OCI-M2 (cell line): ENCODE measurements around the gene SUN5.
"Not testable (repeated sequence)": the region's sequence is repeated elsewhere in the genome, so short reads cannot be mapped to it uniquely, and the experiment has no call there.

ENCODE experiments used
- DNase-seq: peaks from one replicate; lab custom pipeline; 2025; ENCODE audit not compliant: unreplicated experiment; lab: John Stamatoyannopoulos, UW

SUN5 gene, protein sequence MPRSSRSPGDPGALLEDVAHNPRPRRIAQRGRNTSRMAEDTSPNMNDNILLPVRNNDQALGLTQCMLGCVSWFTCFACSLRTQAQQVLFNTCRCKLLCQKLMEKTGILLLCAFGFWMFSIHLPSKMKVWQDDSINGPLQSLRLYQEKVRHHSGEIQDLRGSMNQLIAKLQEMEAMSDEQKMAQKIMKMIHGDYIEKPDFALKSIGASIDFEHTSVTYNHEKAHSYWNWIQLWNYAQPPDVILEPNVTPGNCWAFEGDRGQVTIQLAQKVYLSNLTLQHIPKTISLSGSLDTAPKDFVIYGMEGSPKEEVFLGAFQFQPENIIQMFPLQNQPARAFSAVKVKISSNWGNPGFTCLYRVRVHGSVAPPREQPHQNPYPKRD

GRCh38 chr20:33004141-33004751 lies at the start of gene SUN5:
TSS of gene SUN5 (minus strand) at chr20:33004433. CDS start at chr20:33004340, 93 bp downstream.
- DNase-seq = no peak

DNA sequence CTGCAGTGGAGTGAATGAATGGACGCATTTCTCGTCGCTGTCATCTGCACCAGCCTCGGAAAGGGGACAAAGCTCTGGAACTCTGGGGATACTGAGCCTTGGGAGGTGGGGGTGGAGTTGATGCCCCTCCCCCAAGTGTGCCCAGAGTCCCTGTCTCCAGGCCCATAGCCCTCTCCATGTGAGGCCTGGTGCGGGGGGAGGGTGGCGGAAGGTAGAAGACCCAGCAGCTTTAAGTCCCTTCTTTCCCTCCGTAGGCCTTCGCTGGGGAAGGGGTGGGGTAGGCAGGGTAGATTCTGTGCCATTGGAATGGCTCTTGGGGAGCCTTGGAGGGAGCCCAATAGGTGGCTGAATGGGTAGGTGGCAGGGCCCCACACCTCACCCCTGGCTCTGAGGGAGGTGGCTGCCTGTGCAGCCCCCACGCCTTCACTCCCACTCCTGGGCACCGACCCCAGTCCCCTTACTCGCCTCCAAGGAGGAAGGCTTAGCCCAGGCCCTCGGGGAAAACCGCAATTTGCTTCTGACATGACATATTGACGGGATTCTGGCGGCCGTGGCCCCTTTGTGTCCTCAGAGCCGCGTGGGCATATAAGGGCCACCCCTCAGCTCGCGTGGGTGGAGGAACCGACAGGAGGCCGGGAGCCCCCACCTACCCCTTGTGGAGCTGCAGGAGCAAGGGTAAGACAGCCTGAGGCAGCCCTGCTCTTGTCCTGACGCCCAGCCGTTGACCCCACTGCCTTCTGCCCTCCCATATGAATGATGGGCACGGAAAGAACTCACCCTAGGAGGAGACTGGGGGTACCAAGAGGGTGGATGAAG lies 49.3 kb upstream of the SUN5 start, which contains the start of gene BPIFB3:
TSS of gene BPIFB3 (plus strand) at position 613 of the 816 bp plus-strand sequence. CDS start 1,533 bp downstream, outside the sequence.
- DNase-seq = no peak

DNA sequence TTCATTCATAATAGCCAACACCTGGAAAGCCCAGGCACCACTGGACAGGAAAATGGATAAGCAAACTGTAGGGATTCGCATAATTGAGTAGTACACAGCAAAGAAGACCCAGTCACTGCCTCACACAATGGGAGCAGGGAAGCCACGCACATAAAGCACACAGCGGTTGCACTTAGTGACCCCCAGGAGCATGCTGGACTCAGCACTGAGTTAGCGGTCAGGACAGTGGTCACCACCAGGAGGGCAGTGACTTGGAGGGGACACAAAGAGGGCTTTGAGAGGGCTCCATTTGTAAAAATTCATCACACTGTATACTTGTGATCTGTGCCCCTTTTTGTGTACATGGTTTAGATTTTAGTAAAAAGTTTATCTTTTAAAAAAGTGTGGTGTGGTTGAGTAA lies 47.1 kb upstream of the SUN5 start:
- DNase-seq = no peak

- DNase-seq = no peak
Observed at GRCh38 chr20:33046412-33046811, 42.2 kb upstream of the SUN5 start.

- DNase-seq = not testable (repeated sequence)
Observed at GRCh38 chr20:33045129-33045721, 41.0 kb upstream of the SUN5 start.

DNA sequence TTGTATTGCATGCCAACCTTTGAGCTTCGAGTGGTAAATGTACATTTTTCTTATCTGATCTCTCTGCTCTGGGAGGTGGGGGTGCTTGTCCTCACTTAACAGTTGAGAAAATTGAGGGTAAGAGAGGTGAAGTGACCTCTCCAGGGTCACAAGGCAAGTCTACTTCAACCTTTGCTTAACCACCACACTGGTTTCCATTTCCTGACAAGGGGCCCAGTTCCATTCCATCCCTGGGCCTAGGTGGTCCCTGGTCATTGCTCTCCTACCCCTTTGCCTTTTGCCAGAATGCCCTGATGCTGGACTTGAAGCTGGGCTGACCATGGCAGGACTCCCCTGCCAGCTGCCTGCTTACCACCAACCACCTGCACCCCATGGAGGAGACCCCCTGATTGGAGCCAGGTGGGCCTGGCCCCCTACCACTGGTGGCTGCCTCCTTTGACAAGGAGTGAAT lies 39.5 kb upstream of the SUN5 start:
- no peak for DNase-seq

DNA sequence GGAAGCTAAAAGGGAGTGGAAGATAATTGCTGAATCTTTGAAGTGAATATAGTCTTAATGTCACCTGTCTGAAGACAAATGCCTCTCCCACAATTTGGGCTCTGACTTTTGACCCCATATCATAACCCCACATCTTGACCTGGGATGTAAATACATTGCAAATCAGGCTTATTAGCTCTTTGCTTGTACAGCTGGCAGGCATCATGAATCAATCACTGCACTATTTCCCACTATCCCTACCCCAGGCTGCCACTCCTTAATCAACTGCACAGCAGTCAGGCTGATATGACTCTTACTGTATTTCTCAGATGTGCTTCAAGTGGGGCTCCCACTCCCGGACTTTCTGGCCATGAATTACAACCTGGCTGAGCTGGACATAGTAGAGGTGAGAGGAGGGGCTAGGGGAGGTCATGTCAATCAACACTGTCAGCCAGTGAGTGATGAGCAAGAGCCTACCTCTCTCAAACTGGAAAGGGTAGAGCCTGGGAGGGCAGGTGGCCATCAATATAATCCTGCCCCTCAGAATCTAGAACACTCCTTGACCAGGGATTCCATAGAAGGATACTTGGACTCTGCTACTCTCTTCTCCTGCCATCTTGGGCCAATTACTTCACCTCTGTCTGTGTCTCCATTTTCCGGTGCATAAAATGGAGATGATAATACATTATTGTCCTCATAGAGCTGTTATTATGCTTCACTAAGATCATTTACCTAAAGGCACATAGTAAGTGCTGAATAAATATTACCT lies 38.9 kb upstream of the SUN5 start:
- no peak for DNase-seq

- no peak for DNase-seq
Observed at GRCh38 chr20:33042430-33042829, 38.2 kb upstream of the SUN5 start.

GRCh38 chr20:33038243-33038642 lies 34.0 kb upstream of the SUN5 start:
- no peak for DNase-seq

DNA sequence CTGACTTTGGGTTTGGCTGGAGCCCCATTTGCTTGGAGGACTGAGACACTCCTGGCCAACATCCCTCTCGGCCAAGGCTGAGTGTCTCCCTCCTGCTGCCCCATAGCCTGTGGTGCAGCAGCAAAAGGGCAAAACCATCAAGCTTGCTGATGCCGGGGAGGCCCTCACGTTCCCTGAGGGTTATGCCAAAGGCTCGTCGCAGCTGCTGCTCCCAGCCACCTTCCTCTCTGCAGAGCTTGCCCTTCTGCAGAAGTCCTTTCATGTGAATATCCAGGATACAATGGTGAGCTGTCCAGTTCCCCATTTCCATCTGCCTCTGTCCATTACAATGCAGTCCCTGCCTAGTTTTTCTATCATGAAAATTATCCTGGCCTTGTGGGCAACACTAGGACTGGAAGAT lies 33.2 kb upstream of the SUN5 start:
- DNase-seq = no peak

DNA sequence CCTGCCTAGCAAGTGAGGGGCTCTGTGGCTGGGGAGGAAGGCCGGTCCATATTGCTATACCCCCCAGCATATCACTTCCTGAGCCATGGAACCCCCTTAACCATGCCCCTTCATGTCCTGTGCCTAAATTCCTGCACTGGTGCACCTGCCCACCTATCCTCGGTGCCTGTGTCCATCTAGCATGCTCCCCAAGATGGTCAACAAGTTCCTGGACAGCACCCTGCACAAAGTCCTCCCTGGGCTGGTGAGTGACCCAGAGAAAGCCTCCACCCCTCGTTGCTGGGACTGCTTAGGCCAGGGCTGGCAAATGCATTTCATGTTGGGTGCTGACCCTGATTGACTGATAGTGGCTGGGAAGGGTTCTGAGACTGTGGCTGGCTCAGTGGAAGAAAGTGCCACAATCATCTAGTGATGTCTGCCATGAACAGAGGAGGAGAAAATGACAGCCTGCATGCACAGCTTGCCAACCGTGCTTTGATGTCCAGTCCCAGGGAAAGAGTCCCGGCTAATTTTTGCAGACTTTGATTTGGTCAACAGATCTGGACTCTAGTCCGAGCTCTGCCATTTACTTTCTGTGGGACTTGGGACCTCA lies 30.8 kb upstream of the SUN5 start:
- DNase-seq = no peak

DNA sequence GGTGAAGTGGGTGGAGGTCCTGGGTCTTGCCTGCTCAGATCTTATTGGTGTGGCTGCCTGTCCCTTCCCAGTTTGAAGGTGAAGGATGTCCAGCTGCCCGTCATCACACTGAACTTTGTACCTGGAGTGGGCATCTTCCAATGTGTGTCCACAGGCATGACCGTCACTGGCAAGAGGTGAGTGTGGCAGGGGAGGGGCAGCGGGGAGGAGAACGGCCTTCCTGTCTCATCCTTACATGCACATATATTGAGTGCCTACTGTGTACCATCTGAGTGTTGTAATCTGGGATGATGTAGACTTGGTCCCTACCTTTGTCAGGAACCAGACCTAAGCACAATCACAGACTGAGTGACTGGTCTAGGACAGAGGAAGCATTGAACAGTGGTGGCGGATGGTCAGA lies 29.9 kb upstream of the SUN5 start:
- DNase-seq = no peak

- DNase-seq = no peak
Observed at GRCh38 chr20:33033381-33033780, 29.1 kb upstream of the SUN5 start.

DNA sequence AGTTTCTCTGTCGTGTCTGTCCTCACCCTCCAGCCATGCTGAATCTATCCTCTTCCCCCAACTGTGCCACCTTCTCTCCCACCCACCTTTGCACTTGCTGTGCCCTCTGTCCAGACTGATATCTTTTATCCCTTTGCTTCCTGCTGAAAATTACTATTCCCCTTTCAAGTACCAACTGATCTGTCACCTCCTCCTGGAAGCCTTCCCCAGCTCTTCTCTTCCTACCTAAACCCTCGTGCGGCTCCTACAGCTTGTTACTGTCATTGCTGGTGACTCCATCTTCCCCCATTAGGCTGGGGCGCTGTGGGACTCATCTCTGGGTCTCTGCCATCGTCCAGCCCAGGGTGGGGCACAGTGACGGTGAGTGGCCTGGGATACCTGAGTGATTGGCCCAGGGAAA lies 28.3 kb upstream of the SUN5 start:
- DNase-seq = no peak

GRCh38 chr20:33031531-33031930 lies 27.3 kb upstream of the SUN5 start, which contains the start of gene BPIFB6:
TSS of gene BPIFB6 (plus strand) at chr20:33031648. CDS start at chr20:33031648, 0 bp downstream.
- no peak for DNase-seq

DNA sequence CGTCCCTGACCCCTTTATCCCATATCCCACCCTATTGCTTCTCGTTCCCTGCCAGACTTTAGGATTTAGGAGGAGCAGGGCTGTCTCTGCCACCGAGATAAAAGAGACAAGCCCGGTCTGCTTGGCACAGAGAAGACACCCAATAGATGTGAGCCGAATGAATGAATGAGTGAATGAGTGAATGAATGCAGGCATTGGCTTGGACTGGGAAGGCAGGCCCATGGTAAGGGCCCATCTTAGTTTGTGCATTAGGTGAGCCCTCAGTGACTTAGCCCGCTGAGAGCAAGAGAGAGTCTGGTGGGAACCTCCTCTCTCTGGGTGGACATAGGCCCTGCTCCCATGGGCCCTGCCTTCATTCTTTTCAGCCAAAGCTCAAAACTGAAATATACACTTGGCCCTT lies 26.3 kb upstream of the SUN5 start:
- no peak for DNase-seq

- no peak for DNase-seq
Observed at GRCh38 chr20:33030076-33030475, 25.8 kb upstream of the SUN5 start.

DNA sequence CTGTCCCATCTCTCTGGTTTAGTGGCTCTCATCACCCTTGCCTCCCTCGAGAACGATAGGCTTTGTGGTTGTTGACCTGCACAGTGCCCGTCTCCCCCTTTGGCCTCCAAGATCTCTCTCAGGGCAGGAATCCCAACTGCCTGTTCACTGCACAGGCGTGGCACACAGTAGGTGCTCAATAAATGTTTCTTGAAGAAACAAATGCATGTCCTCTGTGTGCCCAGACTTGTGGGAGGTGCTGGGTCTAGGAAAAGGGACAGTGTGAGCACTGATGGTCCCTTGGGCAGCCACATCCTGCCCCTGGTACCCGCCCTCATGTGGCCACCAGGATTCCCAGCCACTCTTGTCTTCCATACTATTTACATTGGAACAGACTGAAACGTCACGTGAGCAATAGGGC lies 24.6 kb upstream of the SUN5 start:
- no peak for DNase-seq

DNA sequence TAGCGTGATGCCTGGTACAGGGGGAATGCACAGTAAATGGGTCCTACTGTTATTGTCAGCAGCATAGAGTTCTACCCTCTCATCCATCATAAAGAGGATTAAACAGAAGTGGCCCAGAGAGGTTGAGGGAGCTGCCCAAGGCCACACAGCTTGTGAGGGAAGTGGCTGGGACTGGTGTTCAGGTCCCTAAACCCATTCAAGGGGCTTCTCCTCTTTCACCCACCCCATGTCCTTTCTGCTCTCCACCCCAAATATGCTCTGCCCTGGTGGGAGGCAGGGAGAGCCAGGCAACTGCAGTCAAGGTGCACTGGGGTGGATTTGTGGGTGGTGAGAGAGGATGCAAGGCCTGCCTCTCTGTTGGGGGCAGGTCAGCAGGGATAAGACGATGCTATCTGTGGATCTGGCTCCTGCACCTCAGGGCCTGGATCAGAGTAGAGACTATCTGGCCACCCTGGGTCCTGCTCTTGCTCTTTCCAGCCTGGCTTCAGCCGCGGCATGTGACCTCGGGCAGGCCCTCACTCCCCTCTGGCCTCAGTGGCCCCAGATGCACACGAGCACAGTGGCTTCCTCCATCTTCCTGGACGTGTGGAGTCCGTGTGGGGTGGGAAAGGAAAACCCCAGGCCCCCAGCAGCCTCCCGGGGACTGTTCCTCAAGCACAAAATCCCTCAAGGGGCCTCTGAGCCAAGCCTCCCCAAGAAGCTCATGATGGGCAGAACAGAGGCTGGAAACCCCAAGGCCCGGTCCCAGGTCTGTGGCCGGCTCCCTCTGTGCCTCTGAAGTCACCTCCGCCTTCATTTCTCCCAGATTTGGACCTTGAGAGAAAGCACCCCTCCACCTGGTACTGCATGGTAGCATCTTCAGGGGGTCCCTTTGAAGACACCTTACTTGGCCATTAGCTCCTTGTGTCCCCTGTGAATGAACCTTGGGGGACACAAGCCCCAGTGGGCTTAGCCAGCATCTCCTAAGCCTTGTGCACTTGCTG lies 23.8 kb upstream of the SUN5 start:
- no peak for DNase-seq
